Measurements from ENCODE around the gene PTH1R.

PTH1R gene

DNA sequence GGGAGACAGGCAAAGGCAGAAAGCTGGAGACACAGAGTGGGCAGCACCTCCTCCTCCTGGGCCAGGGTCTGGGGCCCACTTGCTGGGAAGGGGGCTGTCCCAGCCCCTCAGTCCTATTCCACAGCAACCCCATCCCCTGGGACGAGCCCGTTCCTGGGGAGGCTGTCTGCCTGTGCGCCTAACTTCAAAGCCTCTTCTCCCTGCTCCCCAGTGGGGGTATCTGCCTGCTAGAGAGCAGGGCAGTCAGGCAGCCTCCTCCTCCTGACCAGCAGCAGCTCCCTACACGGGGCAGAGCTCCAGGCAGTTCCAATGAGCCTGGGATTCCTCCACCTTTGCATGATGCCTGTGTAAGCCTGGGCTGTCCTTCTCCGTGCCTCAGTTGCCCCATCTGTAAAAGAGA is 6.9 kb downstream of the PTH1R start:
- no peak for DNase-seq

- no peak for DNase-seq
Observed at GRCh38 chr3:46884929-46885328, 7.4 kb downstream of the PTH1R start.

DNA sequence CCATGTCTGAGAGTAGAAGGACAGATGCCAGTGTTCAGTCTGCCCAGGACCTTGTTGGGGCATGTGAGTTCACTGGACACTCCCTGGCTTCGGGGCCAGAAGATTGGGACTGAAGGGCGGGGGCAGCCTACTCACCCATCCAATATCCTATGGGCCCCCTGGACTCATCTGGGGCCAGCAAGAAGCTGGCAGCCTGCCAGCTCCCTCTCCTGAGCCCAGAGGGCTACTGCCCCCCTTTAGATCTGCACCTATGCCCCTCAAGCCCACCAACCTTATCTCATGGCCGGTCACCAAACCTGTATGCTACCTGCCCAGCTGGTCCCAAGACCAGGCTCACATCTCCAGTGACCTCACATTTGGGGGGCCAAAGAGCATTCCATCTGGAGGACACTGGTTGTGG is 8.1 kb downstream of the PTH1R start:
- DNase-seq = no peak

GRCh38 chr3:46887980-46888494 is 10.5 kb downstream of the PTH1R start:
- DNase-seq = no peak

DNA sequence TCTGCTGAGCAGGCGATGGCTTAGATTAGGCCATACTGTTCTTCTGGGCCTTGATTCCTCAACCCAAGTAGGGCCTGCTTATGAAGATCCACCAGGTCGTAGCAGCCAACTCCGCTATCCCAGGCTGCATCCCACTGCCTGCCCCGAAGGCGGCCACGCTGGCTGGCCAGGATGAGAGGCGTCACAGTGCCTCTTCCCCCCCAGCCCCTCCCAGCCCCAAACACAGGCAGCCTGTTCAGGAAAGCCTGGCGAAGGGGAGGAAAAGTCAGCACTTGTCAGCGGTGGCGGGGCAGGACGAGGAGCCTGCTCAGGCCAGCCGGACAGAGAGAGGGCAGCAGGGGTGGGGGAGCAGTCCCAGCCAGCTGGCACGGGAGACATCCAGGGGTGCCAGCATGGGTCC is 11.2 kb downstream of the PTH1R start:
- DNase-seq = no peak

GRCh38 chr3:46889381-46890110 is 12.0 kb downstream of the PTH1R start:
- no peak for DNase-seq

- DNase-seq = no peak
Observed at GRCh38 chr3:46890132-46890531, 12.6 kb downstream of the PTH1R start.

GRCh38 chr3:46891132-46891531 is 13.6 kb downstream of the PTH1R start:
- DNase-seq = no peak

- peak; percentile 16 to 52 for DNase-seq
Observed at GRCh38 chr3:46892285-46893145, 15.0 kb downstream of the PTH1R start.

DNA sequence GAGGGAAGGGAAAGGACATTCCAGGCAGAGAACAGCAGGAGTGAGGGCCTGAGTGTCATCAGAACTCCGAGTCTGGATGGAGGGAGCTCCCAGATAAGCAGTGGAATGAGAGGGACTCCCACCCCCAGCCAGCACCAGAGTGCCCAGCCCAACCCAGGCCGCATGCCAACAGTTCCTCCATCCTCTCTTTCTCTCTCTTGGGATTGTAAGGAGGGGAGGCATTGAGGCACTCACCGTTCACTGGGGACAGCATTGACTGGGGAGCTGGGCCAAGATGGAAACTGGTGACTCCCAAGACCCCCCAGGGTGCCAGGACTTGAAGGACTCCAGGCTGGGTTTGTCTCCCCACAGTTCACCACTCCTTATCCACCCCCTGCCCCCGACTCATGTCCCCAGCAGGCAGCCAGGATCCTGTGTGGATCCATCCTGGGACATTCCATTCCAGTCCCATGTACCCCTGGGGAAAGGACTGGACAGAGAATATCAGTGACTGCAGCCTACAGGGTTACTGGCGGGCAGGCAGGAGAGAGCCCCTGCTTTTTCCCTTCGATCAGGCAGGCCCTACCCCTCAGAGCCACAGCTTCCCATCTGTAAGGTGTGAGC is 15.7 kb downstream of the PTH1R start:
- DNase-seq = no peak

- DNase-seq = no peak
Observed at GRCh38 chr3:46893763-46894162, 16.2 kb downstream of the PTH1R start.

GRCh38 chr3:46894256-46894655 is 16.7 kb downstream of the PTH1R start:
- DNase-seq = no peak

GRCh38 chr3:46895204-46895660 is 17.7 kb downstream of the PTH1R start:
- DNase-seq = peak in 1 of 2 experiments; percentile 45

DNA sequence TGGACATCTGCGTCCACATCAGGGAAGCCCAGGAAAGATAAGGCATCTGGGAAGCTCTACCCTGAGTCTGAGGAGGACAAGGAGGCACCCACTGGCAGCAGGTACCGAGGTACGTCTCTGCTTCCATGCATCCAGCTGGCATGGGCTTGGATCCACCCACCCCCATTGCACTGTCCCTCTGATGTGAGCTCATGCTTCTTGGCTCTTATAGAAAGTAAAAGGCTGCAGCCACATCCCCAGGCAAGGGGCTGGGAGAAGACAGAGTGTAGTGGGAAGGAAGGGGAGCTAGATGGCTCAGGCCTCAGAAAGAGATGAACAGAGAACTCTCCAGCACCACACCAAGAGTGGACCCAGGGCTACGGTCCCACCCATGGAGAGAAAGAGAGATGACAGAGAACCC is 18.2 kb downstream of the PTH1R start:
- no peak for DNase-seq

- DNase-seq = no peak
Observed at GRCh38 chr3:46896386-46896785, 18.9 kb downstream of the PTH1R start.

GRCh38 chr3:46897031-46897430 is 19.5 kb downstream of the PTH1R start:
- no peak for DNase-seq

- no peak for DNase-seq
Observed at GRCh38 chr3:46897829-46898320, 20.4 kb downstream of the PTH1R start.

- DNase-seq = no peak
Observed at GRCh38 chr3:46898321-46899150, 21.0 kb downstream of the PTH1R start.

DNA sequence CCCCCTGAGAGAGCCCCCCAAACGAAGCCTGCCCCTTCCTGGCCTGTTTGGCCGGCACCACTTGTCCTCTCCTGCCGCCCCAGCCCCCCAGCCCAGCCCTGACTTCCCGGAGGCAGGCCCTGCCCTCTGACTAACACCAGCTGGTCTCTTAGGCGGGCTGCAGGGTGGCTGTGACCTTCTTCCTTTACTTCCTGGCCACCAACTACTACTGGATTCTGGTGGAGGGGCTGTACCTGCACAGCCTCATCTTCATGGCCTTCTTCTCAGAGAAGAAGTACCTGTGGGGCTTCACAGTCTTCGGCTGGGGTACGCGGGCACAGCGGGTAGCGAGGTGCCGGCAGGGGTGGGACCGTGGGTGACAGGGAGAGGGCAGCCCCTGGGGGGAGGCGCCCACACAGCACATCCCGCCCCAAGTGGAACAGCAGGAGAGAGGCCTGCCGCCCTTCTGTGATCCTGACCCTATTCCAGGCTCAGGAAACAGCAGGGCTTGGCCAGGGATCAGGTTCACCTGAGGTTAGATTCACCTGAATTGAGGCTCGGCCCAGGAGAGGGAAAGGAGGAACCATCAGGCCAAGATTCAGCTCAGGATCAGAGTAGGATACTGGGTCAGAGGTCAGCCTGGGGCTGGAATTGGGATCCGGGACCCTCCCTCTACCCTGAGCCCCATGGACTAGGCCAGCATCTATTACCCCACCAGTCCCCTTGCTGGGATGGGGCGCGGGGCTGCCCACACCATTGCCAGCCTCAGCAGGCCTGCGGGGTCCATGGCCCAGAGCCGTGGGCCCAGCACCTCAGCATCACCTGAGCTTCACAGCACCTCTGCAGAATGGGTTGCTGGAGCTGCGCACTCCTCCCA is 21.9 kb downstream of the PTH1R start:
- no peak for DNase-seq

- peak in 1 of 2 experiments; percentile 16 for DNase-seq
Observed at GRCh38 chr3:46900007-46900292, 22.4 kb downstream of the PTH1R start.

DNA sequence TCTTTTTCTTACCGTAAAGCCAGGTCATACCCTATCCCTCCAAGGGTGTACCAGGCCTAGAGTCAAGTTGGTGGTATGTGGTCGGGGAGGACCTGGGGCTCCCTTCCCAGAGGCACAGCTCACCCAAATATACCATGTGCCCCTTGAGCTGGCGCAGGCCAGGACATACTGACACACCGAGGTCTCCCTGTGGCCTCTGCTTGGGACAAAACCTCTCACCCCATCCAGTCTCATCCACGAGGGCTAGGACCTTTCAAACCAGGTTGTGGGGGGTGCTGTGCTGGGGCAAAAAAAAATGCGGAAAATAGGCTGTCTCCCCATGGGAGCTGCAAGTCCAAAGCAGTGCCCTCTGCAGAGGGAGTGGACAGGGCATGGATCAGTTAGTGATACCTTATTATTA is 22.8 kb downstream of the PTH1R start:
- DNase-seq = no peak

DNA sequence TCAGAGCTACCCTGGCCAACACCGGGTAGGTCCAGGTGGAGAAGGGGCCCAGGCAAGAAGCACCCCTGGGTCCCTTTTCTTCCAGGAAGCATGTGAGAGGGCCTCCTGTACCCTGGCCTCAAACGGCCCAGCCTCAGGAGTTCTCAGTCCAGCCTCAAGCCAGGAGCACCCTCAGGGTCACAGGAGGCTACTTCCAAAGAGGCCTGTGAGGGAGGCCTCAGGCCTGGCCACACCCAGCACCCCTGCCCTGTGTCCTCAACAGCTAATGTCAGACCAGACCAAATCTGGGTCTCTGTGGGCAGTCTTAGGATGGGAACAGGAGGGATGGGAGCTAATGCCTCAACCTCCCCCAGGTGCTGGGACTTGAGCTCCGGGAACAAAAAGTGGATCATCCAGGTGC is 23.5 kb downstream of the PTH1R start:
- no peak for DNase-seq

Data from SHP77 (cell line).